Occipital lobe (tissue), 2 donors: ENCODE results near the gene TMEM270. TPM values are rescaled to one million over a fixed set of nuclear protein-coding genes. Genes with fewer than 3 reads are reported as not detected.
"Not testable (repeated sequence)": the region's sequence is repeated elsewhere in the genome, so short reads cannot be mapped to it uniquely, and the experiment has no call there.

Experiments used
- DNase-seq: peaks from one replicate; lab custom pipeline; 2025; lab: John Stamatoyannopoulos, UW
- total RNA-seq: library from RNA; depleted of rRNA; stranded (reverse); fragments of >200 nt; gene quantifications from one replicate; pipeline ENCODE4 v1.2.3, GENCODE V29; 2014

Gene TMEM270
- total RNA-seq, result not detected

DNA sequence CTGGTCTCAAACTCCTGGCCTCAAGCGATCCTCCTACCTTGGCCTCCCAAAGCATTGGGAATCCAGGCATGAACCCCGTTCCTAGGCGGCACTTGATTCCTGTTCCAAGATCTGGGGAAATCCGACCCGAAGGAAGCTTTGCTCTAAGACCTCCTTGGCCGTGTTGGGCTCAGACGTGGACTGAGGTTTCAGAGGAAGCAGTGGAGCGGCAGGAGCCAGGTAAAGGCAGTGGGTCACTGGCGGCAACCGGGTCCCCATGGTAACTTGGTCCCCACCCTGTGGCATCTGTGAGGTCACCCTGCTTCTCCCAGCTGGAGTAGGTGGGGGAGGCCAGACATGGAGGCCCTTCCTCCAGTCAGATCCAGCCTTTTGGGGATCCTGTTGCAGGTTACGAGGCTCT, at the start of gene TMEM270:
Gene TMEM270 (plus strand): TSS at position 301 of the 400 bp plus-strand sequence. CDS start 36 bp downstream, at position 337.
- no peak for DNase-seq

GRCh38 chr7:73811760-73812168, 49.2 kb upstream of the TMEM270 start:
- DNase-seq, result no peak

DNA sequence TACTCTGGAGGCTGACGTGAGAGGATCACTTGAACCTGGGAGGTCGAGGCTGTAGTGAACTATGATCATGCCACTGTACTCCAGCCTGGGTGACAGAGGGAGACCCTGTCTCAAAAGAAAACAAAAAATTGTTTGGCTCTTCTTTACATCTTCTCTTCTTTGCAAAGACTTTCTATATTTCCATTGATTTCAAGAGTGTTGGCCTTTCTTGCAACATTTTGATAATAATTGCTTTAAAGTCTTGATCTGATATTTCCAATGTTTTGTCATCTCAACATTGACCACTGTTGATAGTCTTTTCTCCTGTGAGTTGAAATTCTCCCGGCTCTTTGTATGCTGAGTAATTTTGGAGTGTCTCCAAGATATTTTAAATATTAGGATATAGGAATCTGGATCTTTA, 48.0 kb upstream of the TMEM270 start:
- no peak for DNase-seq

DNA sequence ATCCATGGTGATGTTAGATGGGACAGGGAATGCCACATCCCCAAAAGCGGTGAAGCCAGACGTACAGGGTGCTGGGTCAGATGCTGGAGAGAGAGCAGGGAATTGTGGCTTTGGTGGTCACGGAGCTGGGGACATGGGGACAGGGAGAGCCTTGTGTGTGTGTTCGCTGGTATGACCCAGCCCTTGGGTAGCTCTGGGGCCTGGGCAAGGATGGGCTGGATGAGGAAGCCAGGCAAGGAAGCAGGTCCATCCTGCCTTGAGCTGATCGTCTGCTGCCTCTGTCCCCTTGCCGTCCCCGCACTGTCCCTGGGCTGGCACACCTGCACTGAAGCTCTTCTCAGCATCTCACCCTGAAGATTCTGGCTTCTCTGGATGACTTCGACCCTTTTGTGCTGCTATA, 45.5 kb upstream of the TMEM270 start:
- no peak for DNase-seq

DNA sequence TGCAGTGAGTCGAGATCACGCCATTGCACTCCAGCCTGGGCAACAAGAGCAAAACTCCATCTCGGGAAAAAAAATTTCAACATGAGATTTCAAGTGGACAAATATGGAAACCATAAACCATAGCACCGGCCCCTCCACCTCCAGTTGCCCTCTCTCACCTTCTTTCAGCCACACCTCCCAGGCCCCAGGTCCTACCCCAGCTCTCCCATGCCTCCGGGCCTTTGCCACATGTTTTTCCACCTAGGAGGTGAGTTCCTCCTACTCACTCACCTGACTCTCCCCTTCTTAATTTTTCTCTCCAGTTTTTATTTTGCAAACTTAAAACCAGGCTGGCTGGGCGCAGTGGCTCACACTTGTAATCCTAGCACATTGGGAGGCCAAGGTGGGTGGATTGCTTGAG, 43.8 kb upstream of the TMEM270 start:
- no peak for DNase-seq

- DNase-seq, result no peak
Observed at GRCh38 chr7:73820013-73820412, 40.9 kb upstream of the TMEM270 start.

GRCh38 chr7:73821597-73822285, 39.2 kb upstream of the TMEM270 start:
- not testable (repeated sequence) for DNase-seq

- no peak for DNase-seq
Observed at GRCh38 chr7:73822319-73823173, 38.4 kb upstream of the TMEM270 start.

- DNase-seq, result no peak
Observed at GRCh38 chr7:73823257-73823656, 37.7 kb upstream of the TMEM270 start.

DNA sequence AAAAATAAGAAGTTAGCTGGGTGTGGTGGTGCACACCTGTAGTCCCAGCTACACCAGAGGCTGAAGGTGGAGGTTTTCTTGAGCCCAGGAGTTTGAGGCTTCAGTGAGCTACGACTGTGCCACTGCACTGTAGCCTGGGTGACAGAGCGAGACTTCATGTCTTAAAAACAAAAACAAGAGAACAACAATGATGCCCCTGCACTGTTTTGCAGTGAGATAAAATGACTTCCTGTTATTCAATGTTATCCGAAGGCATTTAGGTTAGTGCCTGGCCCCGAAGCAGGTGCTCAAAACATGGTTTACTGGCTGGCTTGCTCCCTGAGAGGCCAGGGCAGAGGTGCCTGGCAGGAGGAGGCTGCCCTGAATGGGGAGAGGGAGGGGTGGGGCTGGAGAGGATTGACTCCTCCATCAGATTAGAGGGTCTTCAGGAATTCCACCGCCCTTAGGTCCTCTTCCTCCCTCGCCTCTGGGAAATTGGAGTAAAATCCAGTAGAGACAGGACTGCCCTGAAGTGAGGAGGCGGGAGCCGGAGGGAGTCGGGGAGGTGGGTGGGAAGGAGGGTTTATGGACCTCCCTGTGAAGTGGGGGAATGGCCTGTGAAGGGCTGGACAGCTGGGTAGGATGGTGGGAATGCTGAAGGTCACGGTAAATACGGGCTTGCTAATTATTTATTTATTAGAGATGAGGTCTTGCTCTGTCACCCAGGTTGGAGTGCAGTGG, 36.9 kb upstream of the TMEM270 start:
- DNase-seq, result no peak

DNA sequence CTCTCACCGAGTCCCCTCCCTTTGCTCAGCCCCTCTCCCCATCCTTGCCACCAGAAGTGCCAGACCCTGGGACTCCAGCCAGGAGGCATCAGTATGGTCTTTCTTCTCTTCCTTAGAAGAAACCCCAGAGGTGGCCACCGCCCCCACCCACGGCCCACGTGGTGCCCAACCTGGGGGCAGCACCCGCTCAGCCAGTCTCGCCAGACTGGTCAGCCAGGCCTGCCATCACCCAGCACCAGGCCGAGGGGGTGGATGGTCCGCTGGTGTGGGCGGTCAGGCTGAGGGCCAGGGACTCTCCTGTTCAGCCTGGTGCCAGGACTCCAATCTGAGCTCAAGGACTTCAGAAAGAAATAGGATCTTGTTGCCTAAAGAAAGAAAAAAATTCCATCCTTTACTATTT, 36.0 kb upstream of the TMEM270 start:
- DNase-seq, result no peak

GRCh38 chr7:73827567-73828106, 33.3 kb upstream of the TMEM270 start:
- DNase-seq, result no peak

DNA sequence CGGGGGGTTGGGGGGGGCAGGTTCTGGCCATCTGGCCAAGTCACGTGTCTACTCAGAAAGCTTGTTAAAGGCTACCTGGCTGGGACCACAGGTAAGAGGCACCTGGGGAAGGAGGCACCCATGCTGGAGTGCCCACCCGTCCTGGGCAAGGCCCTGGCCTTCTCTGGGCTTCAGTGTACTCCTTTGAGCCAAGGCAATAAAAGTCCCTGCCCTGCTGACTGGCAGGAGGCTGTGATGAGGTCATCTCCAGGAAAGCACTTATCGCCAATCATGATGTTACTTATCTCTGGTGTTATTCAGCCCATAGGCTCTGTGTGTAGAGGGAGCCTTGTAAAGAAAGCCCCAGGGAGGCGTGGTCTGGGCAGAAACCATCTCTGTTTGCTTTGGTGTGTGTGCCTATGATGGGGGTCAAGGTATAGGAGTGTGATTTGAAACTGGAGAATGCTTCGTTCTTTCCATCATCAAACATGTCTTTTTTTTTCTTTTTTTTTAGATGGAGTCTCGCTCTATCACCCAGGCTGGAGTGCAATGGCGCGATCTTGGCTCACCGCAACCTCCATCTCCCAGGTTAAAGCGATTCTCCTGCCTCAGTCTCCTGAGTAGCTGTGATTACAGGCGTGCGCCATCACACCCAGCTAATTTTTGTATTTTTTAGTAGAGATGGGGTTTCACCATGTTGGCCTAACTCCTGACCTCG, 32.7 kb upstream of the TMEM270 start:
- DNase-seq, result no peak

DNA sequence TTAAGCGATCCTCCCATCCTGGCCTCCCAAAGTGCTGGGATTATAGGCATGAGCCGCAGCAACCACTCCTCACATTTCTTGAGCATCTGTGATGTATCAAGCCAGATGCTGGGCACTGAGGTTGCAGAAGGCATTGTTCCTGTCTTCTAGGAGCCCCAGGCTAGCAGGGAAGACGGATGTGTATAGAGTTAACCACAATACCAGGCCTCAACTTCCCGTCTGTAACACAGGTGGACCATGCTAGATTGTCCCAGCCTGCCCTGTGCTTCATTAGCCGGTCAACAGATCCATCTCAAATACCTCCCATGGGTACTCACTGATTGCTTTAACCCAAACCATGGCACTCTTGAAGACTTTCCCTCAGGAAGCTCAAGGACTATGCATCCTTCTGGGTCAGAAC, 32.0 kb upstream of the TMEM270 start:
- DNase-seq, result no peak

DNA sequence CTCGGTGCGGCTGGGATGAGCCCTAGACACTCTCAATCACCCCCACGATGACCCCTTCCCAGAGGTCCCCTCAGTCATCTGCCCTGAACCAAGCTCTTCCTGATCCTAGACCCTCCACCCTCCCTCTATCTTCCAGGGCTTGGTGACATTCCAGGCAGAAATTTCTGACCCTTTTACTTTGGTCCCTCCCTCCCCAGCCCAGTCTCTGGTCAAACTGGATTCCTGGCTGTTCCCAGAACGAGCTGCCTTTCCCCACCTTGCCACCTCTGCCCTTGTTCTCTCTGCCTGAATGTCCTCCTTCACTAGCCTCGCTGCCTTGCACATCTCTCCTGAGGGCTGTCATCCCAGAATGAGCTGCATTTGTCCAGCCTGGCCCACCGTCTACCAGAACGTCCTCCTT, 31.5 kb upstream of the TMEM270 start:
- DNase-seq, result no peak

DNA sequence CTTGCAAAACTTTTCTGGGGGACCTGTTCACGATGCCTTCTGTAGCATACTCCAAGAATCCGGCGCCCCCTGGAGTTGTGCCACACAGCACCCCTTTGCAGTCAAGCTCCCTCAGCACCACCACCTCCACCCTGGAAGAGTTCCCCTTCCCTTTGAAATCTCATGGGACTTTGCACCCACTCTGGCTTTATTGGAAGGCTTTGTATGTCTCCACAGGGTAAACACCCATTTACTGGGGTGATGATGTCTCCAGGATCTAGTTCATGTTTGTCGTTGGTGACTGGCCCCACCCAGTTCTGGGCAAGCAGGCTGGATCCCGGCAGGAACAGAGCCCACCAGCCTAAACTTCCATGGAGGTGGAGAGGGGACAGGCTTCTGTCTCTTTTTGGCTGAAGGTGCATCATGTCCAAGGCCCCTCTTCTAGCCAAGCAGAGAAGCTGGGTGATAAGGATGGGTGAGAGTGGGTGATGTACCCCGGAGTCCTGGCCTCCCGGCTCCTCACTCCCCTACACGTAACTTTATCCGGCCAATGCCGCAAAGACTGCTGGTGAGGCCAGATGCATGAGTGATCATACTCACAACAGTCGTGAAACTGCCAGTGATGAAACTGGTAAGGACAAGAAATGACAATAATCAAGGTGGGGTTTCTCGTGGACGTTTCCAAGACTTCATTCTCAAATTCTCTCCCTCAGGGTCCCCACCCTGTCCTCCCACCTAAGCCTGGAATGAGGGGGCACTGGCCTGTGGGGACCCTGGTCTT, 30.9 kb upstream of the TMEM270 start:
- DNase-seq, result no peak

GRCh38 chr7:73830681-73831583, 30.0 kb upstream of the TMEM270 start, which contains the start of gene CLDN4:
Gene CLDN4 (plus strand): TSS chr7:73830996. CDS start chr7:73831202, 206 bp downstream.
- DNase-seq, result no peak

GRCh38 chr7:73831584-73831833, 29.4 kb upstream of the TMEM270 start:
- no peak for DNase-seq

GRCh38 chr7:73831834-73832651, 28.9 kb upstream of the TMEM270 start:
- DNase-seq, result no peak
